Measurements from ENCODE around the gene RNF20.

- TF ChIP-seq PRDM10 (tag by site-specific recombination; IDR thresholded peaks at IDR 0.05) (no peak), PATZ1 (tag by site-specific recombination; IDR thresholded peaks at IDR 0.05) (no peak), GLI2 (tag by site-specific recombination; IDR thresholded peaks at IDR 0.05; ENCODE audit: borderline replicate concordance, low read depth) (no peak), HOXA7 (CRISPR knock-in tag; IDR thresholded peaks at IDR 0.05; ENCODE audit: borderline replicate concordance) (no peak), ZNF311 (tag by site-specific recombination; IDR thresholded peaks at IDR 0.05; ENCODE audit: borderline replicate concordance) (no peak), ZBTB44 (tag by site-specific recombination; IDR thresholded peaks at IDR 0.05) (no peak)
Measured at GRCh38 chr9:101593345-101593744, 59.7 kb downstream of the RNF20 start.

Measured in HEK293 (cell line).